Measurements from ENCODE around the gene CMSS1. TPM values are rescaled to one million over a fixed set of nuclear protein-coding genes. Genes with fewer than 3 reads are reported as not detected.

Gene CMSS1
- total RNA-seq, 4 donors from 2014 or later = 9.2 to 18.5 (median 12.9) TPM

DNA sequence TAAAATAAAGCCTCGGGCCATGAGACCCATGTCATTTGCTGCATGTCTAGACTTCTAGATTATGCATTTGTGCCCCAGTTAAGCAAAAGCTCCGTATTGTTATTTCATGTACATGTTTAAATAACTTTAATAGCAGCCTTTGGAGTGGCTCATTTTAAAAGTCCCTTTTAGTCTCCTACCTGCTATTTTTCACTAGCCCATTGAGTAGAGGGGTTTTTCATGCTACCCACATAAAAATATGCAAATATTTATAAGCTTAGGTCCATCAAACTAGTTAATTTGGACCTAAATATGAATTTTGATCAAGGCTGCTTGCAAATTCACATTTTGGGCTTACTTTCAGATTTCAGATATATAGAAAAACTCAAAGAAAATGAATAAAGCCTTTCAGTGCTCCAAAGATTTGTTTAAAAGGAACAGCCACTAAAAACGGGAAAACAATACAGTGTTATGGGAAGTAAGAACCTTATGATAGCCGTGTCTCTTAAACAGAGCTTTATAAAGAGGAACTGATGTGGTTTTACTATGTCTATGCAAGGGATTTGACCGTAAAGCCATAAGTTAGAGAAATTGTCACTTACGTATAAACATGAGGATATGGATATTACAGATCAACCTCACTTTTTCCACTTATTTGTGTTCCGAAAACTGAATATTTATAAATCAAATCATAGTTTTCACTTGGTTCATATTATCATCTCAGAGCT is 266.6 kb downstream of the CMSS1 start:
- H3K9me3 ChIP-seq = no peaks in the 10 kb centered on the region
- DNase-seq = no peak
- H3K27ac ChIP-seq = peak overlapping the region in 1 of 4 donors; percentile 22
- H3K4me3 ChIP-seq = no peak overlapping the region
- WGBS, 2 donors = 79 to 82% methylated on average over 7 of the region's 7 CpGs
- H3K4me1 ChIP-seq = peaks cover 0 to 6% (median 0%) of the 10 kb centered on the region in 3 donors
- TF ChIP-seq POLR2A (IDR thresholded peaks at IDR 0.05) = no peak
- TF ChIP-seq, protein P1, sequence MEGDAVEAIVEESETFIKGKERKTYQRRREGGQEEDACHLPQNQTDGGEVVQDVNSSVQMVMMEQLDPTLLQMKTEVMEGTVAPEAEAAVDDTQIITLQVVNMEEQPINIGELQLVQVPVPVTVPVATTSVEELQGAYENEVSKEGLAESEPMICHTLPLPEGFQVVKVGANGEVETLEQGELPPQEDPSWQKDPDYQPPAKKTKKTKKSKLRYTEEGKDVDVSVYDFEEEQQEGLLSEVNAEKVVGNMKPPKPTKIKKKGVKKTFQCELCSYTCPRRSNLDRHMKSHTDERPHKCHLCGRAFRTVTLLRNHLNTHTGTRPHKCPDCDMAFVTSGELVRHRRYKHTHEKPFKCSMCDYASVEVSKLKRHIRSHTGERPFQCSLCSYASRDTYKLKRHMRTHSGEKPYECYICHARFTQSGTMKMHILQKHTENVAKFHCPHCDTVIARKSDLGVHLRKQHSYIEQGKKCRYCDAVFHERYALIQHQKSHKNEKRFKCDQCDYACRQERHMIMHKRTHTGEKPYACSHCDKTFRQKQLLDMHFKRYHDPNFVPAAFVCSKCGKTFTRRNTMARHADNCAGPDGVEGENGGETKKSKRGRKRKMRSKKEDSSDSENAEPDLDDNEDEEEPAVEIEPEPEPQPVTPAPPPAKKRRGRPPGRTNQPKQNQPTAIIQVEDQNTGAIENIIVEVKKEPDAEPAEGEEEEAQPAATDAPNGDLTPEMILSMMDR (IDR thresholded peaks at IDR 0.05) = no peak
- intact Hi-C loops (cut with DNase I) = no loop called here
- H3K27me3 ChIP-seq = no peaks in the 10 kb centered on the region
- no peaks in the 10 kb centered on the region for H3K36me3 ChIP-seq

DNA sequence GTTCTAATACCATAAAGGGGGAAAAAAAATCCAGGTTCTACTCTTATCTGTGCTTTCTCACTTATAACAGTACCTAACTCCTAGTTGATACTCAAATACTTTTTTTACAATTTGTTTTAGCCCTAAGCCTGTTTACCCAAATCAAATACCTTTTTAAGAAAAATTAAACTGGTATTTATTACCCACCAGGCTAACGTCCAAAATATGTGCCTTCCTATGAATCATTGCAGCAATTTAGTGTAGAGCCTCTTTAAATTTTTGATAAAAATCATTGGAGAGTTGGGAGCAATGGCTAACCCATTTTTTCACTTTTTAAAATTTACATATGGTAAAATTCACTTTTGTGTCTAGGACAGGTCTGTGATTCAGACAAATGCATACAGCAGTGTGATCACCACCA is 268.7 kb downstream of the CMSS1 start:
- peak overlapping the region in 2 of 4 donors; percentile 13 to 32 for H3K27ac ChIP-seq
- DNase-seq = no peak
- H3K36me3 ChIP-seq = no peaks in the 10 kb centered on the region
- H3K27me3 ChIP-seq = no peaks in the 10 kb centered on the region
- H3K9me3 ChIP-seq = no peaks in the 10 kb centered on the region
- intact Hi-C loops (cut with DNase I) = no loop called here
- 65 to 67% methylated on average over 1 of the region's 1 CpG for WGBS, 2 donors
- H3K4me3 ChIP-seq = no peak overlapping the region
- no peak for TF ChIP-seq POLR2A (IDR thresholded peaks at IDR 0.05)
- TF ChIP-seq, protein P1 (IDR thresholded peaks at IDR 0.05) = no peak
- peaks cover 0 to 11% (median 2%) of the 10 kb centered on the region in 3 donors for H3K4me1 ChIP-seq

- Histone ChIP-seq H3K36me3 (no peaks in the 10 kb centered on the region), H3K27me3 (no peaks in the 10 kb centered on the region), H3K4me1 (peaks cover 0 to 11% (median 2%) of the 10 kb centered on the region in 3 donors), H3K9me3 (no peaks in the 10 kb centered on the region), H3K4me3 (no peak overlapping the region), H3K27ac (peak overlapping the region in 3 of 4 donors; percentile 13 to 32 (median 24))
- no peak for DNase-seq
- no peak for TF ChIP-seq POLR2A (IDR thresholded peaks at IDR 0.05)
- TF ChIP-seq, protein P1 (IDR thresholded peaks at IDR 0.05) = no peak
- intact Hi-C loops (cut with DNase I) = no loop called here
Observed at GRCh38 chr3:100087198-100087597, 269.5 kb downstream of the CMSS1 start.

GRCh38 chr3:100088735-100089368 is 271.2 kb downstream of the CMSS1 start:
- Histone ChIP-seq H3K4me3 (no peak overlapping the region), H3K9me3 (no peaks in the 10 kb centered on the region), H3K4me1 (peaks cover 0 to 11% (median 2%) of the 10 kb centered on the region in 3 donors), H3K36me3 (no peaks in the 10 kb centered on the region), H3K27ac (no peak overlapping the region), H3K27me3 (no peaks in the 10 kb centered on the region)
- intact Hi-C loops (cut with DNase I) = no loop called here
- TF ChIP-seq POLR2A (IDR thresholded peaks at IDR 0.05) = no peak
- TF ChIP-seq, protein P1 (IDR thresholded peaks at IDR 0.05) = no peak
- WGBS, 2 donors = 68 to 77% methylated on average over 2 of the region's 2 CpGs
- no peak for DNase-seq
